ENCODE results near the gene ITGB8.
A peak's percentile ranks its signal among the peaks of the same experiment; 100 is the strongest.

Gene ITGB8

GRCh38 chr7:20329389-20330238, 1.1 kb upstream of the ITGB8 start:
- TF ChIP-seq CTCF (conservative IDR thresholded peaks at IDR 0.05; ENCODE audit: low read depth, low read length), result peak; percentile 25; the same call in 1 of the 2 replicates
- Histone ChIP-seq H3K9ac (peak overlapping the region; percentile 92), H3K36me3 (ENCODE audit: insufficient read depth) (no peaks in the 10 kb centered on the region), H3K4me1 (ENCODE audit: low read depth, poor library complexity, severe bottlenecking) (peaks cover 39% of the 10 kb centered on the region), H3K27ac (peak overlapping the region; percentile 96), H3K4me3 (IDR thresholded peaks at IDR 0.05; ENCODE audit: insufficient read depth, low read depth, low read length) (peak overlapping the region; percentile 71), H2AFZ (ENCODE audit: low read depth) (peak overlapping the region; percentile 53; the same call in 1 of the 2 replicates), H3K4me2 (peak overlapping the region; percentile 81), H4K20me1 (ENCODE audit: insufficient read depth) (no peaks in the 10 kb centered on the region), H3K27me3 (ENCODE audit: insufficient read depth, low read depth) (no peaks in the 10 kb centered on the region), H3K79me2 (ENCODE audit: insufficient read depth, low read depth) (peaks cover 41% of the 10 kb centered on the region)

GRCh38 chr7:20330928-20331909, 519 bp downstream of the ITGB8 start:
- peak overlapping the region; percentile 81 for H3K4me2 ChIP-seq
- peak overlapping the region; percentile 92 for H3K9ac ChIP-seq
- peaks cover 57% of the 10 kb centered on the region for H3K79me2 ChIP-seq (ENCODE audit: insufficient read depth, low read depth)
- peak overlapping the region; percentile 53; the same call in 1 of the 2 replicates for H2AFZ ChIP-seq (ENCODE audit: low read depth)
- H3K27ac ChIP-seq, result peak overlapping the region; percentile 96
- TF ChIP-seq CTCF (conservative IDR thresholded peaks at IDR 0.05; ENCODE audit: low read depth, low read length), result no peak
- peak overlapping the region; percentile 59 for H3K4me3 ChIP-seq (IDR thresholded peaks at IDR 0.05; ENCODE audit: insufficient read depth, low read depth, low read length)
- H3K27me3 ChIP-seq (ENCODE audit: insufficient read depth, low read depth), result no peaks in the 10 kb centered on the region
- no peaks in the 10 kb centered on the region for H4K20me1 ChIP-seq (ENCODE audit: insufficient read depth)
- H3K4me1 ChIP-seq (ENCODE audit: low read depth, poor library complexity, severe bottlenecking), result peaks cover 55% of the 10 kb centered on the region
- H3K36me3 ChIP-seq (ENCODE audit: insufficient read depth), result no peaks in the 10 kb centered on the region

GRCh38 chr7:20331910-20332813, 1.5 kb downstream of the ITGB8 start:
- H3K27ac ChIP-seq, result peak overlapping the region; percentile 96
- peaks cover 57% of the 10 kb centered on the region for H3K4me1 ChIP-seq (ENCODE audit: low read depth, poor library complexity, severe bottlenecking)
- 0 out of 2 replicates have a peak, but pooled peaks cover 7% of the 10 kb centered on the region for H3K36me3 ChIP-seq (ENCODE audit: insufficient read depth)
- H3K4me3 ChIP-seq (IDR thresholded peaks at IDR 0.05; ENCODE audit: insufficient read depth, low read depth, low read length), result peak overlapping the region; percentile 59
- peak overlapping the region; percentile 92 for H3K9ac ChIP-seq
- peaks cover 66% of the 10 kb centered on the region for H3K79me2 ChIP-seq (ENCODE audit: insufficient read depth, low read depth)
- no peaks in the 10 kb centered on the region for H3K27me3 ChIP-seq (ENCODE audit: insufficient read depth, low read depth)
- H4K20me1 ChIP-seq (ENCODE audit: insufficient read depth), result no peaks in the 10 kb centered on the region
- no peak for TF ChIP-seq CTCF (conservative IDR thresholded peaks at IDR 0.05; ENCODE audit: low read depth, low read length)
- peak overlapping the region; percentile 53; the same call in 1 of the 2 replicates for H2AFZ ChIP-seq (ENCODE audit: low read depth)
- H3K4me2 ChIP-seq, result peak overlapping the region; percentile 81

All from KMS-11 (cell line).